Epithelial cell of proximal tubule (primary cell): ENCODE measurements around the gene TGM3. TPM values are rescaled to one million over a fixed set of nuclear protein-coding genes. Genes with fewer than 3 reads are reported as not detected.
A peak's percentile ranks its signal among the peaks of the same experiment; 100 is the strongest.

ENCODE experiments used
- DNase-seq: peaks from one replicate; pipeline ENCODE4 v3.0.0-alpha.2; 2011; ENCODE audit warnings: low read depth
- H3K4me3 ChIP-seq: 2 replicates; pipeline ENCODE4 v1.5.1; 2011; ENCODE audit warnings: low read depth, mild to moderate bottlenecking, low read length
- CTCF ChIP-seq: conservative IDR thresholded peaks from 2 replicates; pipeline ENCODE4 v1.5.1; 2012; ENCODE audit warnings: low read depth, mild to moderate bottlenecking, low read length
- total RNA-seq: library from RNA; depleted of rRNA; stranded (reverse); fragments of >200 nt; gene quantifications from 2 replicates; pipeline ENCODE4 v1.2.3, GENCODE V29; 2015

The TGM3 gene
- total RNA-seq, 1 donor from 2014 or later: not detected

- TF ChIP-seq CTCF: no peak
- peak; percentile 65 for DNase-seq
- no peak overlapping the region for H3K4me3 ChIP-seq
Observed at GRCh38 chr20:2283706-2284423, 11.9 kb upstream of the TGM3 start.

GRCh38 chr20:2285193-2285592 lies 10.6 kb upstream of the TGM3 start:
- no peak for TF ChIP-seq CTCF
- no peak overlapping the region for H3K4me3 ChIP-seq
- no peak for DNase-seq

GRCh38 chr20:2285613-2286012 lies 10.2 kb upstream of the TGM3 start:
- TF ChIP-seq CTCF: no peak
- no peak overlapping the region for H3K4me3 ChIP-seq
- DNase-seq: no peak

GRCh38 chr20:2287504-2287903 lies 8.3 kb upstream of the TGM3 start:
- TF ChIP-seq CTCF: no peak
- DNase-seq: no peak
- no peak overlapping the region for H3K4me3 ChIP-seq

GRCh38 chr20:2289475-2289874 lies 6.3 kb upstream of the TGM3 start:
- no peak for DNase-seq
- no peak for TF ChIP-seq CTCF
- H3K4me3 ChIP-seq: no peak overlapping the region

GRCh38 chr20:2290486-2290885 lies 5.3 kb upstream of the TGM3 start:
- no peak for TF ChIP-seq CTCF
- no peak overlapping the region for H3K4me3 ChIP-seq
- DNase-seq: no peak
